Mesothelial cell of epicardium (in vitro differentiated cells): ENCODE measurements around the gene ZNF786. TPM values are rescaled to one million over a fixed set of nuclear protein-coding genes. Genes with fewer than 3 reads are reported as not detected.
"Not testable (repeated sequence)": the region's sequence is repeated elsewhere in the genome, so short reads cannot be mapped to it uniquely, and the experiment has no call there.

Experiments used
- DNase-seq, 2 experiments: peaks; one replicate each; pipeline ENCODE4 v3.0.0; 2021; ENCODE audit warnings: low spot score in 2 of 2; ENCODE audit not compliant: unreplicated experiment in 2 of 2
- H3K27ac Mint-ChIP-seq: 2 replicates; pipeline ENCODE4 v1.8.0; 2021; ENCODE audit warnings: mixed read lengths
- H3K27me3 Mint-ChIP-seq: 2 replicates; pipeline ENCODE4 v1.8.0; 2021; ENCODE audit warnings: low read depth, mixed read lengths
- H3K36me3 Mint-ChIP-seq: 2 replicates; pipeline ENCODE4 v1.8.0; 2021; ENCODE audit warnings: mixed read lengths
- H3K4me1 Mint-ChIP-seq: 2 replicates; pipeline ENCODE4 v1.8.0; 2021; ENCODE audit warnings: mixed read lengths
- H3K4me3 Mint-ChIP-seq: 2 replicates; pipeline ENCODE4 v1.8.0; 2021; ENCODE audit warnings: mild to moderate bottlenecking, moderate library complexity, mixed read lengths
- H3K9me3 Mint-ChIP-seq: 2 replicates; pipeline ENCODE4 v1.8.0; 2021; ENCODE audit warnings: mixed read lengths
- total RNA-seq: library from RNA; stranded (reverse); gene quantifications from 3 replicates; pipeline ENCODE4 v1.2.1, GENCODE V29; 2021
- TF ChIP-seq, protein P1 (sequence below): fragments of 200-600 bp; sonication (generic); IDR thresholded peaks from one replicate; pipeline ENCODE4 v1.5.0; 2021; ENCODE audit warnings: antibody characterized with exemption; ENCODE audit not compliant: unreplicated experiment

ZNF786 gene
- total RNA-seq, 1 donor from 2014 or later = 12.1 TPM

DNA sequence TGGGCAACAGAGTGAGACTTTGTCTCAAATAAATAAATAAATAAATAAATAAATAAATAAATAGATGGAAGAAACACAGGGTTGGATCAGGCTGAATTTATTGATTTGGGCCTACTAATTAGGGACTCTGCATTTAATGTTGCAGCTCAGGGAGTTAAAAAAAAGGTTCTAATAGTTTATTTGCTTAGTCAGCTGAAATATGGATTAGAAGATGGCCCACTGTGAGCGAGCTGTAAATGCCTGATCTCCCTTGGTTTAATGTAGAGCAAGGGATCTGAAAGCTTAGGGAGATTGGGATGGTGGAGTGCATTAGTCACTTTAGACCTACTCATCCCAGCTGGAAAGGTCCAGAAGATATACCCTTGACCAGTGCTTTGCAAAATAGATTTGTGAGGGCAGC, 37.1 kb downstream of the ZNF786 start:
- no peaks in the 10 kb centered on the region for H3K9me3 Mint-ChIP-seq
- H3K4me3 Mint-ChIP-seq = no peak overlapping the region
- no peaks in the 10 kb centered on the region for H3K4me1 Mint-ChIP-seq
- peaks cover 2% of the 10 kb centered on the region for H3K27me3 Mint-ChIP-seq
- no peaks in the 10 kb centered on the region for H3K36me3 Mint-ChIP-seq
- H3K27ac Mint-ChIP-seq = no peak overlapping the region
- TF ChIP-seq, protein P1, sequence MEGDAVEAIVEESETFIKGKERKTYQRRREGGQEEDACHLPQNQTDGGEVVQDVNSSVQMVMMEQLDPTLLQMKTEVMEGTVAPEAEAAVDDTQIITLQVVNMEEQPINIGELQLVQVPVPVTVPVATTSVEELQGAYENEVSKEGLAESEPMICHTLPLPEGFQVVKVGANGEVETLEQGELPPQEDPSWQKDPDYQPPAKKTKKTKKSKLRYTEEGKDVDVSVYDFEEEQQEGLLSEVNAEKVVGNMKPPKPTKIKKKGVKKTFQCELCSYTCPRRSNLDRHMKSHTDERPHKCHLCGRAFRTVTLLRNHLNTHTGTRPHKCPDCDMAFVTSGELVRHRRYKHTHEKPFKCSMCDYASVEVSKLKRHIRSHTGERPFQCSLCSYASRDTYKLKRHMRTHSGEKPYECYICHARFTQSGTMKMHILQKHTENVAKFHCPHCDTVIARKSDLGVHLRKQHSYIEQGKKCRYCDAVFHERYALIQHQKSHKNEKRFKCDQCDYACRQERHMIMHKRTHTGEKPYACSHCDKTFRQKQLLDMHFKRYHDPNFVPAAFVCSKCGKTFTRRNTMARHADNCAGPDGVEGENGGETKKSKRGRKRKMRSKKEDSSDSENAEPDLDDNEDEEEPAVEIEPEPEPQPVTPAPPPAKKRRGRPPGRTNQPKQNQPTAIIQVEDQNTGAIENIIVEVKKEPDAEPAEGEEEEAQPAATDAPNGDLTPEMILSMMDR = no peak
- no peak for DNase-seq

DNA sequence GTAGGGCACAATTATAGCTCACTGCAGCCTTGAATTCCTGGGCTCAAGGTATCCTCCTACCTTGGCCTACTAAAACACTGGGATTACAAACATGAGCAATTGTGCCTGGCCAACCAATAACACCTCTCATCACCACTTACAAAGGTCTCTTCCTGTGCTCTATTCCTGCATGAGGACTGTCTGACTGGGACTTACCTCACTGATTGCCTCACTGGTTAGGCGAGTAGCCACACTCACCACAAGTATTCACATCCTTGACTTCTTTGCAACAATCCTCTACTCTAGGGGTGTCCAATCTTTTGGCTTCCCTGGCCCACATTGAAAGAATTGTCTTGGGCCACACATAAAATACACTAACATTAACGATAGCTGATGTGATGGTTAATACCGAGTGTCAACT, 39.6 kb downstream of the ZNF786 start:
- Mint-ChIP-seq H3K4me3 (no peak overlapping the region), H3K27ac (no peak overlapping the region), H3K27me3 (peaks cover 2% of the 10 kb centered on the region), H3K4me1 (no peaks in the 10 kb centered on the region), H3K9me3 (no peaks in the 10 kb centered on the region), H3K36me3 (no peaks in the 10 kb centered on the region)
- DNase-seq = no peak
- TF ChIP-seq, protein P1 = no peak

DNA sequence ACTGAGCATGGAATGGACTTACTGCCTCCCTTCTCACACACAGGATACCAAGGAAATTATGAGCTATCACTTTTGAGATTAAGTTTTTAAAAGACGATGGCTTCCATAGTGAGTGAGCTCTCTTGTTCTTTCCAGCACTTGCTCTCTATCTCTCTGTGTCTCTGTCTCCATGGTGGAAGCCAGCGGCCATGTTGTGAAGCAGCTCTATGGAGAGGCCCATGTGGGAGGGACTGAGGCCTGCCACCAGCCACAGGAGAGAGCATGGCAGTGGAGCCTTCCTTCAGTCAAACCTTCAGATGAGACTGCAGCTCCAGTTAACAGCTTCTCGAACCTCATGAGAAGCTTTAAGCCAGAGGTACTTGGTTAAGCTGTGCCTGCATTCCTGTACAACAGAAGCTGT, 41.7 kb downstream of the ZNF786 start:
- Mint-ChIP-seq H3K27me3 (peaks cover 2% of the 10 kb centered on the region), H3K36me3 (no peaks in the 10 kb centered on the region), H3K9me3 (no peaks in the 10 kb centered on the region), H3K4me3 (no peak overlapping the region), H3K27ac (no peak overlapping the region), H3K4me1 (no peaks in the 10 kb centered on the region)
- DNase-seq = no peak
- TF ChIP-seq, protein P1 = no peak

GRCh38 chr7:149046416-149046815, 44.1 kb downstream of the ZNF786 start:
- no peaks in the 10 kb centered on the region for H3K36me3 Mint-ChIP-seq

GRCh38 chr7:149043936-149044335, 46.6 kb downstream of the ZNF786 start:
- no peaks in the 10 kb centered on the region for H3K27me3 Mint-ChIP-seq
- H3K9me3 Mint-ChIP-seq = no peaks in the 10 kb centered on the region
- H3K36me3 Mint-ChIP-seq = no peaks in the 10 kb centered on the region
- no peak overlapping the region for H3K4me3 Mint-ChIP-seq
- TF ChIP-seq, protein P1 = no peak
- no peak overlapping the region for H3K27ac Mint-ChIP-seq
- no peaks in the 10 kb centered on the region for H3K4me1 Mint-ChIP-seq
- DNase-seq = no peak

More at GRCh38 chr7:149046416-149046815, 44.1 kb downstream of the ZNF786 start:
- DNase-seq = no peak
- Mint-ChIP-seq H3K9me3 (no peaks in the 10 kb centered on the region), H3K27ac (no peak overlapping the region), H3K4me1 (no peaks in the 10 kb centered on the region), H3K27me3 (no peaks in the 10 kb centered on the region), H3K4me3 (no peak overlapping the region)
- TF ChIP-seq, protein P1 = no peak

- no peaks in the 10 kb centered on the region for H3K4me1 Mint-ChIP-seq
- no peak overlapping the region for H3K4me3 Mint-ChIP-seq
These were observed 49.2 kb downstream of the ZNF786 start for GRCh38 chr7:149041350-149041749.

GRCh38 chr7:149038641-149039040, 51.9 kb downstream of the ZNF786 start:
- not testable (repeated sequence) for H3K36me3 Mint-ChIP-seq, H3K9me3 Mint-ChIP-seq, H3K4me1 Mint-ChIP-seq, H3K4me3 Mint-ChIP-seq, H3K27ac Mint-ChIP-seq, DNase-seq, H3K27me3 Mint-ChIP-seq

More at GRCh38 chr7:149041350-149041749, 49.2 kb downstream of the ZNF786 start:
- no peaks in the 10 kb centered on the region for H3K27me3 Mint-ChIP-seq
- no peaks in the 10 kb centered on the region for H3K36me3 Mint-ChIP-seq
- no peak overlapping the region for H3K27ac Mint-ChIP-seq
- TF ChIP-seq, protein P1 = no peak
- DNase-seq = no peak
- H3K9me3 Mint-ChIP-seq = peaks cover 7% of the 10 kb centered on the region
